ENCODE measurements around the gene DOCK9. TPM values are rescaled to one million over a fixed set of nuclear protein-coding genes. Genes with fewer than 3 reads are reported as not detected.

DOCK9 gene
- total RNA-seq, 4 donors from 2014 or later: 127 to 191 (median 154) TPM

DNA sequence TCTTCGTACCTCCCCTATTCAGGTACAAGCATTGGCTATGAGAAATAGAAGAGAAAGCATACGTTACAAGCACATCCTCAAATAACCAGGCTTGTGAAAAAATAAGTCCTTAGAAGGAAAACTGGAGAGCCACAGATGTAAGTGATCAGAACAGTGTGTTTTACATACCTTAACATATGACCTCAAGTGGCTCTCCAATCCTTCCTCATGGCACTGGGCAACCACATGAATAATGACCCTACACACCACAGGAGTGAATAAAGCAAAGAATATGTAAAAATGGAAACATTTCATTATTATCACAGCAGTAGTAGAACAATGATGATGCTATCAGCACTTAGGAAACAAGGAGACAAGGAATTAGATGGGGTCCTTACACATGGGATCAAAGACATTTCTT lies 96.5 kb downstream of the DOCK9 start:
- no peak overlapping the region for H3K4me3 ChIP-seq
- H3K27ac ChIP-seq (replicated peaks in 1 of 4): no peak overlapping the region
- 81% methylated on average over 2 of the region's 2 CpGs for WGBS
- intact Hi-C loops (cut with DNase I): no loop called here
- H3K9me3 ChIP-seq: no peaks in the 10 kb centered on the region
- DNase-seq (ENCODE audit: extremely low spot score): no peak
- peaks cover 62 to 100% (median 88%) of the 10 kb centered on the region in 4 donors for H3K36me3 ChIP-seq
- no peaks in the 10 kb centered on the region for H3K27me3 ChIP-seq
- H3K4me1 ChIP-seq: peaks cover 7 to 16% (median 16%) of the 10 kb centered on the region in 4 donors
- TF ChIP-seq POLR2AphosphoS5 (IDR thresholded peaks at IDR 0.05): no peak
- TF ChIP-seq EP300 (IDR thresholded peaks at IDR 0.05): no peak
- TF ChIP-seq, protein P1, sequence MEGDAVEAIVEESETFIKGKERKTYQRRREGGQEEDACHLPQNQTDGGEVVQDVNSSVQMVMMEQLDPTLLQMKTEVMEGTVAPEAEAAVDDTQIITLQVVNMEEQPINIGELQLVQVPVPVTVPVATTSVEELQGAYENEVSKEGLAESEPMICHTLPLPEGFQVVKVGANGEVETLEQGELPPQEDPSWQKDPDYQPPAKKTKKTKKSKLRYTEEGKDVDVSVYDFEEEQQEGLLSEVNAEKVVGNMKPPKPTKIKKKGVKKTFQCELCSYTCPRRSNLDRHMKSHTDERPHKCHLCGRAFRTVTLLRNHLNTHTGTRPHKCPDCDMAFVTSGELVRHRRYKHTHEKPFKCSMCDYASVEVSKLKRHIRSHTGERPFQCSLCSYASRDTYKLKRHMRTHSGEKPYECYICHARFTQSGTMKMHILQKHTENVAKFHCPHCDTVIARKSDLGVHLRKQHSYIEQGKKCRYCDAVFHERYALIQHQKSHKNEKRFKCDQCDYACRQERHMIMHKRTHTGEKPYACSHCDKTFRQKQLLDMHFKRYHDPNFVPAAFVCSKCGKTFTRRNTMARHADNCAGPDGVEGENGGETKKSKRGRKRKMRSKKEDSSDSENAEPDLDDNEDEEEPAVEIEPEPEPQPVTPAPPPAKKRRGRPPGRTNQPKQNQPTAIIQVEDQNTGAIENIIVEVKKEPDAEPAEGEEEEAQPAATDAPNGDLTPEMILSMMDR (IDR thresholded peaks at IDR 0.05): no peak
- TF ChIP-seq POLR2A (IDR thresholded peaks at IDR 0.05; ENCODE audit: low read depth): no peak

DNA sequence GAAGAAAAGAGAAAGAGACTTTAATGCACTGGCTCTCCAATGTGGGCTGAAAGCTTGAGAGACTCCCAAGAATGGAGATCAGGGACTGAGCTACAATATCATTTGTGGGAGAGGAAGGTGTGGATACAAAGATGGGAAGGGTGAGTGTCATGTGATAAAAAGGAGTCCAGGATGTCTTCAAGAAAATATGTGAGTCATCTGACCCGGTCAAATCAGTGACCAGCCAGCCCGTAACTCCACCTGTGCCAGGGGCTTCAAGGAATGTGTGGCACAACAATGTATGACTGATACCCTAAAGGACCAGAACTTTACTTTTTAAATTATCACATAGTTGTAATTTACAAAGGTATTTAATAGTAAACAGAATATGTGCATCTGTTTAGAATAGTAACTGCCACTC lies 97.2 kb downstream of the DOCK9 start:
- WGBS: 85% methylated on average over 2 of the region's 2 CpGs
- Histone ChIP-seq H3K4me3 (no peak overlapping the region), H3K27me3 (no peaks in the 10 kb centered on the region), H3K36me3 (peaks cover 59 to 100% (median 86%) of the 10 kb centered on the region in 4 donors), H3K27ac (replicated peaks in 1 of 4) (peak overlapping the region in 1 of 4 donors; percentile 27), H3K4me1 (peaks cover 7 to 16% (median 16%) of the 10 kb centered on the region in 4 donors), H3K9me3 (no peaks in the 10 kb centered on the region)
- TF ChIP-seq EP300 (IDR thresholded peaks at IDR 0.05): no peak
- TF ChIP-seq POLR2AphosphoS5 (IDR thresholded peaks at IDR 0.05): no peak
- DNase-seq (ENCODE audit: extremely low spot score): no peak
- intact Hi-C loops (cut with DNase I): no loop called here

DNA sequence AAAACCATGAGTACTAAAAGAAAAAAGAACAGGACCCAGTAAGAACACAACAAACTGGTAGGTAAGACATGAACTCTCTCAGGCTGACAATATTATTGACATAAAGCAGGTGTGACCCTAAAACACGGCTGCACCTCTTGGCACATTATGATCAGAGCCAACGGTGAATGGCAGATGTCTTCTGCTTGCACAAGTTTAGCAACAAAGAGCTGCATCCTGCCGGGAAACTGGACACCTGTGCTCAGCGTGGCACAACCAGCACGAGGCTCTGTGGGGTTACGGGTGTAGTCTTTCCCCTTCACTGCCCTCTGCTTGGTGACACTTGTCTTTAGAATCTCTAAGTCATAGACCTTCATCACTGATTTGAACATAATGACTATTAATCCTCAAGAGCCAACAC lies 97.9 kb downstream of the DOCK9 start:
- H3K4me1 ChIP-seq: peaks cover 7 to 16% (median 16%) of the 10 kb centered on the region in 4 donors
- 71% methylated on average over 6 of the region's 6 CpGs for WGBS
- peaks cover 54 to 98% (median 83%) of the 10 kb centered on the region in 4 donors for H3K36me3 ChIP-seq
- H3K9me3 ChIP-seq: no peaks in the 10 kb centered on the region
- no peak for DNase-seq (ENCODE audit: extremely low spot score)
- H3K4me3 ChIP-seq: no peak overlapping the region
- peak overlapping the region in 1 of 4 donors; percentile 58 for H3K27ac ChIP-seq (replicated peaks in 1 of 4)
- no peak for TF ChIP-seq EP300 (IDR thresholded peaks at IDR 0.05)
- no peak for TF ChIP-seq POLR2A (IDR thresholded peaks at IDR 0.05; ENCODE audit: low read depth)
- no peak for TF ChIP-seq POLR2AphosphoS5 (IDR thresholded peaks at IDR 0.05)
- TF ChIP-seq, protein P1 (IDR thresholded peaks at IDR 0.05): no peak
- H3K27me3 ChIP-seq: no peaks in the 10 kb centered on the region
- intact Hi-C loops (cut with DNase I): loop anchor here (10.0 kb wide), 1 partner anchor 155 kb away; no protein-coding TSS in a partner anchor

DNA sequence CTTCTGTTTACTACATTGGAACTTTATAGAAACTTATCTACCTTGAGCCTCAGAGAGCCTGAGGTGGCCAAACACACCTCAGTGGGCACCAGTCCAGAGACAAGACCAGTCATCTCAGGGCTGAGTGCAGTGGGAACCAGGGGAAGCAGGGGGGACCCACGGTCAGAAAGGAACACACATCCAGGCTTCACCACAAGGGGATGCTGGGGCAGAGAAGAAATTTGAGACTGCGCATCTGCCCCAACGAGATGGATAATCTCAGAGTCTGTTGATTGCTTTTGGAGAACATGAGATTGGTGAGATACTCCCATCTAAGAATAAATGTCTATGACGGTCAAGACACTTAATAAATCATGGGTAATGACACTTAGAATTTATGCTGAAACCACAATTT lies 98.7 kb downstream of the DOCK9 start:
- DNase-seq (ENCODE audit: extremely low spot score): no peak
- Histone ChIP-seq H3K4me1 (peaks cover 7 to 16% (median 16%) of the 10 kb centered on the region in 4 donors), H3K9me3 (no peaks in the 10 kb centered on the region), H3K27ac (replicated peaks in 1 of 4) (peak overlapping the region; percentile 35 to 58 (median 48)), H3K36me3 (peaks cover 50 to 98% (median 75%) of the 10 kb centered on the region in 4 donors), H3K4me3 (no peak overlapping the region), H3K27me3 (no peaks in the 10 kb centered on the region)
- TF ChIP-seq, protein P1 (IDR thresholded peaks at IDR 0.05): peak in 1 of 3 experiments; percentile 8
- TF ChIP-seq EP300 (IDR thresholded peaks at IDR 0.05): no peak
- no peak for TF ChIP-seq POLR2A (IDR thresholded peaks at IDR 0.05; ENCODE audit: low read depth)
- intact Hi-C loops (cut with DNase I): loop anchor here (10.0 kb wide), 1 partner anchor 156 kb away; no protein-coding TSS in a partner anchor
- 77% methylated on average over 4 of the region's 4 CpGs for WGBS

DNA sequence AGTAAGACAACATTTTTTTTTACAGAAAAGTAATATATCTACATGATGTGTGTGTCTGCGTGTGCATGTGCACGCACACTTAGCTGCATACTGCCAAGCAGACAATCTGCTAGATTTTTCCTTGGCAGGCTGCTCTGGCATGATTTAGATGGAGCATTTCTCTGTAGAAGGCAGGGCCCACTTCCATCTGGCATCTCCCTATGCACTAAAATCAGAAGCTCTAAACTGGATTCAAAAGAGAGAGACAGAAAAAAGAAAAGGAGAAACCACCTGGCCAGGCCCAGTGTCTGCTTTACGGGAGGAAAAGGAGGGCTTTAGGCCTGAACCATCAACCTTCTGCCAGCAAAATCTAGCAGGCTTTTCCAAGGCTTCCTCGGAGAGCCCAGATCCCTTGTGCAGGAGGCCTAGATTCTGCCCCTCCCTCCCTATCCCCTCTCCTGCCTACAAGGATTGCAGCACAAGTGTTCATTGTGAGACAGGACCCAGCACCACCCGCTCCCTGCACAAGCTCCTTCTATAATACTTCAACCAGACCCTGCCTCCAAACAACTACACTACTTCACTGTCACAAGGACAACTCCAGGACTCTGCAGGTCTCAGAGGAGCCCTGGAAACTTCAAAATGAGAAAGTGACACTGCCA lies 99.3 kb downstream of the DOCK9 start:
- Histone ChIP-seq H3K4me3 (no peak overlapping the region), H3K4me1 (peaks cover 7 to 16% (median 16%) of the 10 kb centered on the region in 4 donors), H3K27ac (replicated peaks in 1 of 4) (peak overlapping the region; percentile 46 to 58 (median 52)), H3K36me3 (peaks cover 50 to 98% (median 73%) of the 10 kb centered on the region in 4 donors), H3K27me3 (no peaks in the 10 kb centered on the region), H3K9me3 (peaks cover 0 to 4% (median 3%) of the 10 kb centered on the region in 4 donors)
- DNase-seq (ENCODE audit: extremely low spot score): no peak
- intact Hi-C loops (cut with DNase I): loop anchor here (10.0 kb wide), 1 partner anchor 156 kb away; no protein-coding TSS in a partner anchor
- WGBS: 32% methylated on average over 5 of the region's 5 CpGs
- no peak for TF ChIP-seq POLR2AphosphoS5 (IDR thresholded peaks at IDR 0.05)
- TF ChIP-seq, protein P1 (IDR thresholded peaks at IDR 0.05): no peak
- TF ChIP-seq EP300 (IDR thresholded peaks at IDR 0.05): no peak
- no peak for TF ChIP-seq POLR2A (IDR thresholded peaks at IDR 0.05; ENCODE audit: low read depth)

Measured in esophagus muscularis mucosa (tissue), 4 donors.